Measurements from ENCODE around the gene CLEC2A.
"Not testable (repeated sequence)": the region's sequence is repeated elsewhere in the genome, so short reads cannot be mapped to it uniquely, and the experiment has no call there.

Gene CLEC2A

GRCh38 chr12:9880532-9881078 is 51.6 kb downstream of the CLEC2A start:
- no peak for DNase-seq

DNA sequence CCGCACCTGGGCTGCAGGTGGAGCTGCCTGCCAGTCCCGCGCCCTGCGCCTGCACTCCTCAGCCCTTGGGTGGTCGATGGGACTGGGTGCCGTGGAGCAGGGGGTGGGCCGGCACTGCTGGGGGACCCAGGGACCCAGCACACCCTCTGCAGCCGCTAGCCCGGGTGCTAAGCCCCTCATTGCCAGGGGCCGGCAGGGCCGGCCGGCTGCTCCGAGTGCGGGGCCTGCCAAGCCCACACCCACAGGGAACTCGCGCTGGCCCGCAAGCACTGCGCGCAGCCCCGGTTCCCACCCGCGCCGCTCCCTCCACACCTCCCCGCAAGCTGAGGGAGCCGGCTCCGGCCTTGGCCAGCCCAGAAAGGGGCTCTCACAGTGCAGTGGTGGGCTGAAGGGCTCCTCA is 56.0 kb downstream of the CLEC2A start:
- DNase-seq, result not testable (repeated sequence)

GRCh38 chr12:9872742-9873141 is 59.4 kb downstream of the CLEC2A start:
- no peak for DNase-seq

GRCh38 chr12:9872162-9872561 is 60.0 kb downstream of the CLEC2A start:
- DNase-seq, result no peak

DNA sequence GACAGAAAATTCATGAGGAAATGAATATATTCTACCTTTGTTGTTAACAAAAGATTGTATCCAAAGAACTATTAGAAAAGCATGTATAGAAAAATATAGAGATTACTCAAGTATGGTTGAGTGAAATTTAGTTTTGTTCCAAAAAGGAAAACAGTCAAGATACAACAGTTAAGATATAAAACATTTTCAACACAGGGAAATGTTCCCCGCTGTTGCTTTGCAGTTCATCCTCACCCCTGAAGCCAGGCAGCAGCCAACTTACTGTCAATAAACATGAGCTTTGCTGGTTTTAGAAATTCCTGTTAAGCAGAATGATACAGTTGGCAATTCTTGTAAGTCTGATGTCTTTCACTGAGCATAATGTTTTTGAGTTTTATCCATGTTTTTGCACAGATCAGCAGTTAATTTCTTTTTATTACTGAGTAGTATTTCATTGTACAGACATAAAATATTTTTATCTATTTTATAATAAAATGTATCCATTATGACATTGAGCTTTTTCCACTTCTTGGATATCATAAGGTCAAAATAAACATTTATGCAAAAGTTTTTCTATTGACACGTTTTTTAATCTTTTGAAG is 61.8 kb downstream of the CLEC2A start:
- peak; percentile 68 for DNase-seq

GRCh38 chr12:9869307-9870161 is 62.6 kb downstream of the CLEC2A start, which contains the start of gene CLEC2B:
CLEC2B (minus strand) TSS chr12:9869354.
- DNase-seq, result peak; percentile 89

DNA sequence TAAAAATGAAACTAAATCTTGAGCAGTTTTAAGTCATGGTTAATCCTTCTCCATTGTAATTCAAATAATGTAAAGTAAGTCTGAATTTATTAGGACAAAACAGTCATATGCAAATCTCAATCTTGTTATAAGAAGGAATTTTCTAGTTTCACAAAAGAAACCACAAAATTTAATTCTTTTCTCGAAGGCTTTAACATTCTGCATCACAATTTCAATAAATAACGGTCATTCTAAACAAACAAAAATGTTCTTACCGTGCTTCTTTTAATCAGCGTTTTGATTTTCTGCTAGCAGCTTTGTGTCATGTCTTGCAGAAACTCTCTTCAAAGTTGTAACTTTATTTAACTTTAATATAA is 63.2 kb downstream of the CLEC2A start:
- DNase-seq, result no peak

GRCh38 chr12:9868311-9868801 is 63.8 kb downstream of the CLEC2A start:
- DNase-seq, result peak; percentile 69

- peak; percentile 76 for DNase-seq
Observed at GRCh38 chr12:9867531-9867930, 64.6 kb downstream of the CLEC2A start.

DNA sequence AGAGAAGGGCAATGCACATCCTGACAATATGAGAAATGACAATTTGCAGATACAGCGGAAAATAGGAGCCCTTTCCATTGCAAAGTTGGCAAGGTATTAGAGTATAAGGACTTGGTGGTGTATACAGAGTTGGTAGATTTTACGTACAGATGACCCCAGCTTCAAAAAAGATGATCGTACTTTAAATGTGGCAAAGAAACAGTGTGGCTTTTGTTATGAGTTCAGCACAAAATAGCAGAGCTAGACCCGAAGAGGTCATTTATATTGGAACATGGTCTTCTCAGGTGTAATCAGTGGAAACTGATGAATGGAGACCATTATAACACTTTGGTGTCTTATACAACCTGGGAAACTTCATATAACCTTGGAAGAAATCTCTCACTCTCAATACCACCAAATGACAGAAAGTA is 65.3 kb downstream of the CLEC2A start:
- DNase-seq, result peak; percentile 78

DNA sequence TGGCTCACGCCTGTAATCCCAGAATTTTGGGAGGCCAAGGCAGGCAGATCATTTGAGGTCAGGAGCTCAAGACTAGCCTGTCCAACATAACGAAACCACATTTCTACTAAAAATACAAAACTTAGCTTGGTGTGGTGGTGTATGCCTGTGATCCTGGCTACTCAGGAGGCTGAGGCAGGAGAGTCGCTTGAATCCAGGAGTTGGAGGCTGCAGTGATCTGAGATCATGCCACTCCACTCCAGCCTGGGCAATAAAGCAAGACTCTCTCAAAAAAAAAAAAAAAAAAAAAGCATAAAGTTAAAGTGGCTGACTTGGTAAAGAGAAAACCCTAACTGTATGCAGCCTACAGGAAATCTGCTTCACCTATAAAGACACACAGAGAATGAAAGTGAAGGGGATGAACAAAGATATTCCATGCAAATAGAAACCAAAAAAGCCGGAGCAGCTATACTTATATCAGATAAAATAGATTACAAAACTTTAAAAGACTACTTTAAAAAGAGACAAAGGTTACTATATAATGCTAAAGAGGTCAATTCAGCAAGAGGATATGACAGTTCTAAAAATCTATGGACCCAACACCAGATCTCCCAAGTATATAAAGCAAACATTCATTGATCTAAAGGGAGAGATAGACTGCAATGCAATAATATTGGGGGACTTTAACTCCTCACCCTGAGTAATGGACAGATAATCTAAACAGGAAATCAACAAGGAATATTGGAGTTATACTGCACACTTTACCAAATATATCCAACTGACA is 67.1 kb downstream of the CLEC2A start:
- peak; percentile 63 for DNase-seq
